Thymus (tissue), 11 donors: ENCODE results near the gene PTCD1. TPM values are rescaled to one million over a fixed set of nuclear protein-coding genes. Genes with fewer than 3 reads are reported as not detected.
A peak's percentile ranks its signal among the peaks of the same experiment; 100 is the strongest.
"Not testable (repeated sequence)": the region's sequence is repeated elsewhere in the genome, so short reads cannot be mapped to it uniquely, and the experiment has no call there.

Experiments used
- DNase-seq, 9 donors: peaks; one replicate each; pipeline ENCODE4 v3.0.0-alpha.2; 2013; ENCODE audit warnings: low spot score in 9 of 9, low read depth in 6 of 9, missing footprints in 1 of 9
- H3K27ac ChIP-seq, 2 donors: one replicate each; pipeline ENCODE4 v1.5.1; 2013; ENCODE audit warnings: control low read depth in 1 of 2, low read depth in 1 of 2, low read length in 1 of 2, mild to moderate bottlenecking in 1 of 2, moderate library complexity in 1 of 2
- H3K27me3 ChIP-seq, 2 donors: one replicate each; pipeline ENCODE4 v1.5.1; 2013; ENCODE audit warnings: low read length in 1 of 2; ENCODE audit not compliant: control insufficient read depth in 2 of 2, insufficient read depth in 1 of 2
- H3K36me3 ChIP-seq, 2 donors: one replicate each; pipeline ENCODE4 v1.5.1; 2013; ENCODE audit warnings: low read length in 1 of 2, mild to moderate bottlenecking in 1 of 2, moderate library complexity in 1 of 2; ENCODE audit not compliant: control insufficient read depth in 2 of 2, insufficient read depth in 2 of 2
- H3K4me1 ChIP-seq, 2 donors: one replicate each; pipeline ENCODE4 v1.5.1; 2013; ENCODE audit warnings: low read length in 2 of 2; ENCODE audit not compliant: control insufficient read depth in 2 of 2, insufficient read depth in 2 of 2
- H3K4me3 ChIP-seq, 2 donors: one replicate each; pipeline ENCODE4 v1.5.1; 2013; ENCODE audit warnings: low read length in 2 of 2, control low read depth in 1 of 2, mild to moderate bottlenecking in 1 of 2
- H3K9me3 ChIP-seq, 2 donors: one replicate each; pipeline ENCODE4 v1.5.1; 2013; ENCODE audit warnings: low read length in 1 of 2, mild to moderate bottlenecking in 1 of 2; ENCODE audit not compliant: control insufficient read depth in 2 of 2, insufficient read depth in 1 of 2
- WGBS: extraction: QIAGEN DNeasy Blood & Tissue Kit; methylation state at CpG from one replicate; pipeline ENCODE4 v1.1.7; 2013; 5-methylcytosine and 5-hydroxymethylcytosine counted together
- polyA plus RNA-seq: library from polyadenylated mRNA; stranded (reverse); fragments of 200-250 nt; gene quantifications from one replicate; pipeline ENCODE4 v1.2.3, GENCODE V29; 2013
- total RNA-seq: library from RNA; stranded (reverse); fragments of 120-200 nt; gene quantifications from one replicate; pipeline ENCODE4 v1.2.4, GENCODE V29; 2013
- donor health status: healthy.

The PTCD1 gene
- total and polyA plus RNA-seq, 2 donors, result 2.8 TPM

- peaks cover 56 to 73% of the 10 kb centered on the region in 2 donors for H3K36me3 ChIP-seq
- H3K27me3 ChIP-seq, result no peaks in the 10 kb centered on the region
- peaks cover 6 to 8% of the 10 kb centered on the region in 2 donors for H3K4me1 ChIP-seq
- DNase-seq, result no peak
- H3K9me3 ChIP-seq, result no peaks in the 10 kb centered on the region
- H3K4me3 ChIP-seq, result no peak overlapping the region
- WGBS, result 98% methylated on average over 20 of the region's 20 CpGs
- H3K27ac ChIP-seq, result no peak overlapping the region
Measured at GRCh38 chr7:99387912-99388311, 50.7 kb downstream of the PTCD1 start.

- H3K36me3 ChIP-seq, result peaks cover 52 to 71% of the 10 kb centered on the region in 2 donors
- H3K27me3 ChIP-seq, DNase-seq, H3K9me3 ChIP-seq, H3K4me1 ChIP-seq, H3K27ac ChIP-seq, H3K4me3 ChIP-seq: not testable (repeated sequence)
- WGBS, result 98% methylated on average over 14 of the region's 14 CpGs
Measured at GRCh38 chr7:99387239-99387635, 51.4 kb downstream of the PTCD1 start.

- peak in 2 of 9 donors; percentile 44 to 71 for DNase-seq
Measured at GRCh38 chr7:99386584-99387238, 51.9 kb downstream of the PTCD1 start.

GRCh38 chr7:99385564-99385963, 53.0 kb downstream of the PTCD1 start:
- DNase-seq, result no peak
- peaks cover 39 to 64% of the 10 kb centered on the region in 2 donors for H3K36me3 ChIP-seq
- H3K4me3 ChIP-seq, result no peak overlapping the region
- H3K4me1 ChIP-seq, result peaks cover 10 to 14% of the 10 kb centered on the region in 2 donors
- no peaks in the 10 kb centered on the region for H3K27me3 ChIP-seq
- no peaks in the 10 kb centered on the region for H3K9me3 ChIP-seq
- WGBS, result 92% methylated on average over 8 of the region's 8 CpGs
- no peak overlapping the region for H3K27ac ChIP-seq

More at GRCh38 chr7:99386584-99387238, 51.9 kb downstream of the PTCD1 start:
- Histone ChIP-seq H3K27me3 (no peaks in the 10 kb centered on the region), H3K36me3 (peaks cover 48 to 68% of the 10 kb centered on the region in 2 donors), H3K4me3 (no peak overlapping the region), H3K9me3 (no peaks in the 10 kb centered on the region), H3K27ac (no peak overlapping the region), H3K4me1 (peaks cover 0 to 3% of the 10 kb centered on the region in 2 donors)
- 91% methylated on average over 9 of the region's 9 CpGs for WGBS

GRCh38 chr7:99384523-99384922, 54.1 kb downstream of the PTCD1 start:
- Histone ChIP-seq H3K9me3 (no peaks in the 10 kb centered on the region), H3K4me1 (peaks cover 20 to 25% of the 10 kb centered on the region in 2 donors), H3K27ac (no peak overlapping the region), H3K4me3 (no peak overlapping the region), H3K27me3 (no peaks in the 10 kb centered on the region), H3K36me3 (peaks cover 28 to 54% of the 10 kb centered on the region in 2 donors)
- DNase-seq, result no peak
- 98% methylated on average over 4 of the region's 4 CpGs for WGBS

- peaks cover 25 to 31% of the 10 kb centered on the region in 2 donors for H3K4me1 ChIP-seq
- H3K36me3 ChIP-seq, result peaks cover 26 to 49% of the 10 kb centered on the region in 2 donors
- no peaks in the 10 kb centered on the region for H3K9me3 ChIP-seq
- no peak overlapping the region for H3K27ac ChIP-seq
- H3K4me3 ChIP-seq, result no peak overlapping the region
- no peak for DNase-seq
- WGBS, result 99% methylated on average over 13 of the region's 13 CpGs
- H3K27me3 ChIP-seq, result no peaks in the 10 kb centered on the region
Measured at GRCh38 chr7:99383791-99384370, 54.7 kb downstream of the PTCD1 start.

- Histone ChIP-seq H3K27me3 (no peaks in the 10 kb centered on the region), H3K27ac (no peak overlapping the region), H3K4me1 (peaks cover 25 to 32% of the 10 kb centered on the region in 2 donors), H3K36me3 (peaks cover 23 to 47% of the 10 kb centered on the region in 2 donors), H3K9me3 (no peaks in the 10 kb centered on the region), H3K4me3 (no peak overlapping the region)
- 98% methylated on average over 10 of the region's 10 CpGs for WGBS
- no peak for DNase-seq
Measured at GRCh38 chr7:99383203-99383602, 55.4 kb downstream of the PTCD1 start.

- DNase-seq, result no peak
- H3K9me3 ChIP-seq, result no peaks in the 10 kb centered on the region
- 98% methylated on average over 7 of the region's 7 CpGs for WGBS
Measured at GRCh38 chr7:99381664-99382075, 56.9 kb downstream of the PTCD1 start.

GRCh38 chr7:99380823-99381663, 57.6 kb downstream of the PTCD1 start:
- peaks cover 7 to 39% of the 10 kb centered on the region in 2 donors for H3K36me3 ChIP-seq
- no peaks in the 10 kb centered on the region for H3K27me3 ChIP-seq
- H3K27ac ChIP-seq, result peak overlapping the region; percentile 98 to 100
- 51% methylated on average over 16 of the region's 16 CpGs for WGBS
- H3K4me1 ChIP-seq, result peaks cover 27 to 36% of the 10 kb centered on the region in 2 donors
- DNase-seq, result peak in 6 of 9 donors; percentile 68 to 94 (median 84)
- no peaks in the 10 kb centered on the region for H3K9me3 ChIP-seq
- peak overlapping the region; percentile 25 to 37 for H3K4me3 ChIP-seq

More at GRCh38 chr7:99381664-99382075, 56.9 kb downstream of the PTCD1 start:
- H3K4me3 ChIP-seq, result no peak overlapping the region
- H3K36me3 ChIP-seq, result peaks cover 12 to 42% of the 10 kb centered on the region in 2 donors
- no peaks in the 10 kb centered on the region for H3K27me3 ChIP-seq
- H3K27ac ChIP-seq, result peak overlapping the region; percentile 98 to 100
- H3K4me1 ChIP-seq, result peaks cover 25 to 32% of the 10 kb centered on the region in 2 donors
